ENCODE results near the gene CNTN6.

Gene CNTN6

DNA sequence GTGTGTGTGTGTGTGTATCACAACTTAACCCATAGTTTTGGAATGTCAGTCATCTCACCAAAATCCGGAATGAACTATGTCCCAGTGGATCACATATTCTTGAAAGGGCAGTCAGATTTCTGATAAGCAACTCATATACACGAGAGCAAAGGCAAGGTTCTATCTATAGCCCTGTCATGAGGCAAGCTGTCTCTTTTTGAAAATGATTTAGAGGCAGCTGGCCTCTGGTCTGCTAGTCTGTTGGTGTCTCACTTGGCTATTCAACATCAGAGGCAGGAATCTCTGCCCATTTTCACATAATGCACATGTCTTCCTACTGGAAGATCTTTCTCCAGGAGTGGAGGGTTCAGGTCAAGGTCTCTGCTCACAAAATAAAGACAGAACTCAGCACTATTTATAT lies 79.8 kb downstream of the CNTN6 start:
- DNase-seq (ENCODE audit: low spot score): peak; percentile 2

DNA sequence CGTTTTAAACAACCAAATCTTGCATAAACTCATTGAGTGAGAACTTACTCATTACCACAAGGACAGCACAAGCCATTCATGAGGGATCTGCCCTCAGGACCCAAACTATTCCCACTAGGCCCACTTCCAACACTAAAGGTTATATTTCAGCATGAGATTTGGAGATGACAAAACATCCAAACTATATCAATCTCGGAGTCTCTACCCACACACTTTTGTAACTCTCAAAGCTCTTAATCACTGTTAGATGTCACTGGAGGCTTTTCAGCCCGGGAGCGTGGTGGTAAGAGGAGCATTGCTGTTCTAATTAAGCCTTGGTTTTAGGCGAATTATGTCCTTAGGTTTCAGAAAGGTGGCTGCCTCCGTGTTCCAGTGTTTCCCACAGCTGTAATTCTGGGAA lies 86.3 kb downstream of the CNTN6 start:
- no peak for DNase-seq (ENCODE audit: low spot score)

DNA sequence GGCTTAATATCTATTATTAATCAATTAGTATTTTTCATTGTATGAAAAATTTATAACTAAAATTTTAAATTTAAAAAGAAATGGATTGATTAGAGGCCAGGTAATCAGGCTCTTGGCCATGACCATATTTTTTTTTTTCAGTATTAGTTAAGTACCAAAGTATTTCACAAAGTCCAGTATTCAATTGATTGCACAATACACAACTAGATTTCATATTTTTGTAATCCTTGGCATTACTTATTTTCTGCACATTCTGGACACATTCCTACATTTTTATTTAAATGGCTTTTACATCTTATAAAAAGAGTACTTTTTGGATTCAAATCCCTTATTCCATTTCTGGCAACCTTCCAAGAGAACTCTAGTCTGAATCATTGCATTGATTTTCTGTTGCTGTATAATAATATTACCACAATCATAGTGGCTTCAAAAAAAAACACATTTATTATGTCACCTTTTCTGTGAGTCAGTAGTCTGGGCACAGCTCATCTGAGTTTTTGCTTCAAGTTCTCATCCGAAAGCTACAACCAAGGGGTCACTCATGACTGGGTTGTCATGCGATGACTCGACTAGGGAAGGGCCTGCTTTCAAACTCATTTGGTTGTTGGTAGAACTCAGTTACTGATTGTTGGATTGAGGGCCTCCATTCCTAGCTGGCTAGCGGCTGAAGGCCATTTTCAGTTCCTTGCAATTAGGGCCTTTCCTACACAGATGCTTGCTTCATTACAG lies 90.7 kb downstream of the CNTN6 start:
- DNase-seq (ENCODE audit: low spot score): no peak

DNA sequence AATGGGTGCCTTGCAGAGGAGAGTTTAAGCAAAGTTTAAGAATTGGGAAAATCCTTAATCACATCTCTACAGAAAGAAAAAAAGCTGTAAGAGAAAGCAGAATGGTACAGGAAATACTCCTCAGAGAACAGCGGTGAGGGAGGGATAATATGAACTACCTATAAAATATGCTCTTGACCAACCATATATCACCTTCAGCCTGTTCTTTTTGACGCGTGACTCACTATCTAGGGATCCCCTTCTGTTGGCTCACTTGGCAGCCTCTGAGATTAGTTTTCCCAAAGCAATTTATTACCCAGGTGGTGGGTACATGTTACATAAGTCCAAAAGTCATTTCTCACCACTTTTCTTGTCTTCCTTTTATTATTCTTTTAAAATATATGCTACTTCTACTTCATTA lies 97.7 kb downstream of the CNTN6 start:
- DNase-seq (ENCODE audit: low spot score): no peak

DNA sequence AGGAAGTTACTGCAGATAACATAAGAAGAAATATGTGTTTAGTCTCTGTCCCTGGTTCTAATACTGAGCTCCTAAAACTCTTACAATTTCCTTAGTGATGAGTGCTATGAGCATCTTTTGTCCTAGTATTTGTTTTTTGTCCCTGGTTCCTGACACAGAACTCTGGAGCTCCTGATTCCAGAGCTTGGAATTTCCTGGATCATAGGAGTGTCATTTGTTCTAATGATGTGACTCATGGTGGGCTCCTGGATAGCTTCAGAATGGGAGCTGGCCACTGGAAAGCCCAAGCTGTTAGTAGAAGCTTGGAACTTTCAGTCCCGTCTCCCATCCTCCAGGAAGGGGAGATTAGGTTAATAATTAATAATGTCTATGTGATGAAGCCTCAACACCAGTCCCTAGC lies 98.2 kb downstream of the CNTN6 start:
- no peak for DNase-seq (ENCODE audit: low spot score)

- no peak for DNase-seq (ENCODE audit: low spot score)
Measured at GRCh38 chr3:1195947-1196346, 103.1 kb downstream of the CNTN6 start.

- DNase-seq (ENCODE audit: low spot score): no peak
Measured at GRCh38 chr3:1197051-1197450, 104.2 kb downstream of the CNTN6 start.

DNA sequence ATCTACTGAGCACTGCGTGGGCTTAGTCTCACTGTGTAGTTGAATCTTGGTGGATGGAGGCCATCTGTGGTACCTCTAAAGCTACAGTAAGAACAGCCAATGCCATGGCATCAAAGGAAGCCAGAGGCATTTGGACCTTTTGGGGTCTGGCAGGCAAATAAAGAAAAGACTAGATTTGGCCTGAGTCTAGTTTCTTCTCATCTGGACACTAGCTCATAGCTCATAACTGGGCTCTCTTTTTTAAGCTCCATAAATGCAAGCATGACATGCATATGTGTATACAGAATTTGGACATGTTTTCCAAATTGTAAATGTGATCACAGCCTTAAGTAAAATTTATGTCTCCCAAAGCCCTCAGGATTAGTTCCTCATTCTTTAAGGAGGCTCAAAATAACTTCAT lies 107.5 kb downstream of the CNTN6 start:
- no peak for DNase-seq (ENCODE audit: low spot score)

DNA sequence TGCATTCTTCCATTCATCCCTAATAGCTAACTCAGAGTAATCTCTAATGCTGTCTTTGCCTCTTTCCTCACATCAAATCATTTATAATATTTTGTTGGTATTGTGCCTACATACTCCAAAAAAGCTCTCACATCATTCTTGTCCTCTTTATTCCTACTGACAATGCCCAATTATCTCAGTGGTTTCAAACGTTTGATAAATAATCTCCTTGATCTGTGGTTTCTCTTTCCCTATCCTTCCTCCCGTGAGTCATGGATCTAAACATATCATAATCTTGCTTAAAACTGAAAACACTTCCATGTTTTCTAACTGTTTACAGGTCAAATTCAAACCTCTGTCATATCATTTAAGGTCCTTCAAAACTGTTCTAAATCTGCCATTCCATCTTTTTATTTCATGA lies 115.1 kb downstream of the CNTN6 start:
- no peak for DNase-seq (ENCODE audit: low spot score)

- DNase-seq (ENCODE audit: low spot score): no peak
Measured at GRCh38 chr3:1214933-1215332, 122.1 kb downstream of the CNTN6 start.

DNA sequence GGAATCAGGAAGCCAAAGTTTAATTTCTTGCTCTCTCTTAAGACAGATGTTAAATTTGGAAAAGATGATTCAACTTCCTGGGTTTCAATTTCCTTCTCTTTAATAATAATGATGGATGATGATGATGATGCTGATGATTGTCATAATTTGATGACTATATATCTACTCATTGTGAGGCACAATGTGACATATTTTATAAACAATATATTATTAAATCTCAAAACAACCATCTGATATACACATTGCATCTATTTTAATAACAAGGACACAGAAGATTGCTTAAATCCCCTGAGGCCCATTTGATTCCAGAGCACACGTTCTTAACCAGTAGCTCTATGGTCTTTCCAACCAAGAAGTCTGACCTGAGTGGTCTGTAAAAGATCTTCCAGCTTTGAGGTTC lies 124.0 kb downstream of the CNTN6 start:
- DNase-seq (ENCODE audit: low spot score): no peak

DNA sequence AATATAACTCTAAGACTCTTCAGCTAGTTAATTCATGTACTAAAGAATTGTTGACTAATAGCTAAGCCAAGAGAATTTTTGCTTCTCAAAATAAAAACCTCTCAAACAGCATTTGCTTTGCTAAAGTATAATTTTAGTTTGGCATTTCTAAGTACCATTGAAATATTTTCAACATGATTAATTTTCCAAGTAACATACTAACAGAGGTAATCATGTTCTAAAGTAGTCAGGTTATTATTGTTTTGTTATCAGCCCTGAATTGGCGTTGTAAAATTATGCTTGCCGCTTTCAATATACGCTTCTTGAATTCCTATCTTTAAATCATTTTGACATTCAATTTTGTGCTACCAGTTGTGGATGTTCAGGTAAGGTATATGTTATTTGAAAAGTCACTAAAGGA lies 134.3 kb downstream of the CNTN6 start:
- no peak for DNase-seq (ENCODE audit: low spot score)

- no peak for DNase-seq (ENCODE audit: low spot score)
Measured at GRCh38 chr3:1228289-1228688, 135.5 kb downstream of the CNTN6 start.

GRCh38 chr3:1230920-1231319 lies 138.1 kb downstream of the CNTN6 start:
- DNase-seq (ENCODE audit: low spot score): no peak

DNA sequence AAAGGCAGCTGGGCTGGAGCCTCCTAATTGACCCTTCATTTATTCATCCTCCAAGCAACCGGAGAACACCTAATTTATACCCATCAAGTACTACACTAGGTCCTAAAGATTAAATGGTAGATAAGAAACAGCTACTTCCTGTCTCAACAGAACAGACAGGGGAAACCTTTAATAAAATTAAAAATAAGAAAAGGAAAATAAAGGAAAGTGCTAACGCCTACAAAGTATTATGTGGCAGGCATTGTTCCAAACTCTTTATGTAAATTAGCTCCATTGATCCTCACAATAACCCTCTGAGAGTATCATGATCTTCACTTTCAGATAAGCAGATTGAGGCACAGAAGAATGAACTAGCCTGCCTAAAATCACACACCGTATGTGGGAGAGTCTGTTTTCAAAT lies 139.5 kb downstream of the CNTN6 start:
- no peak for DNase-seq (ENCODE audit: low spot score)

DNA sequence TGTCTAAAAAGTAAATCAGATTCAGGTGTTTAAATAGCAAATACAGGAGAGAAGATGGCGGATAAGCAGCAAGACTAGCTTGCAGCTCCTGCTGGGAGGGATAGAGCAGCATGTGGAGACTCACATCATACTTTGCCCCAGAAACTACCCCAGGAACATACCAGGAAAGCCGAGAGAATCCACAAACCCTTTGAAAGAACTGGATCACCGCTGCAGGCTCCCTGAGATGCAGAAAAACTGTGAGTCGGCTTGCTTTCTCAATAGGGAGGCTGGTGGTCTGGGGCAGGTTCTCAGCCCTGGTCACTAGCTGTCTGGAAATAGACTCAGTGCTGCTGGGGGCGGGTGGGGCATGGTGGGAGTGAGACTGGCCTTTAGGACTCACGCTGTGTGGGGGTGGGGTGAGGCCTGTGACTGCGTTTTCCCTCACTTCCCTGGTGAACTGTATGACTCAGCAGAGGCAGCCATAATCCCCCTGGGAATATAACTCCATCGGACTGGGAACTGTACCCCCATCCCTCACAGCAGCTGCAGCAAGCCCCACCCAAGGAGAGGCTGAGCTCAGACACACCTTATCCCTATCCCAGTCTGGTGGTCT lies 142.8 kb downstream of the CNTN6 start:
- no peak for DNase-seq (ENCODE audit: low spot score)

DNA sequence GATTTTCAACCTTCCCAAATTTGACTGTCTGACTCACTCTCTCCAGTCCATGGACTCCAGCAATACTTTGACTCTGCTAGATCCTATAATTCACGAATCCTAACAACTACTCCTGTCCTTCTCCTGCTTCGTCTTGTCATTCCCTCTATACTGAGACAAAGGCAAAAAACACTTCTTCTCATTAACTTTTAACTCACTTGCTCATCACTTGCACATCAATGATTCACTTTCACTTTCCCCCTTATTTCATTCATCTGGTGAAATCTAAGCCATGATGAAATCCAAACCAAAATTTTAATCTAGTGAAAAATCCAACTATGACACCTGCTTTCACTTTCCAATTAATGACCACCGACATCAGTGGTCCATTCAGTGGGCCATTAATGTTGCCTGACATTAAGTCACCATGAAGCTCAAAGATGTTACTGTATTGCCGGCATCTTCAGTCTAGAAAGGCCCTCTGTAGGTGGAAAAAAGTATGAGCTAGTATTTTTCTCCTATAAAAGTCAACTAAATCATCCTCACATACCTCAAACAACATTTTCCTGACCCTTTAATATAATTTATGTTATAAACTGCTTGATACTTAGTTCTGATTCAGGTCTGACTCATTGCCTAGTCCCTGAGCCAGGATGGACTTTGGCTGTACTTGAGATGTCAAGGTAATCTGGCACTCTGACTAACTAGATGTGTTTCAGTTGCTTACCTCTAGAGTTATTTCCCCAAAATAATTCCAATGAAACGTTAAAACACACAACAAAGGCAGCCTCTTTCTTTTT lies 158.6 kb downstream of the CNTN6 start:
- no peak for DNase-seq (ENCODE audit: low spot score)

GRCh38 chr3:1252061-1252430 lies 159.2 kb downstream of the CNTN6 start:
- DNase-seq (ENCODE audit: low spot score): peak; percentile 4

DNA sequence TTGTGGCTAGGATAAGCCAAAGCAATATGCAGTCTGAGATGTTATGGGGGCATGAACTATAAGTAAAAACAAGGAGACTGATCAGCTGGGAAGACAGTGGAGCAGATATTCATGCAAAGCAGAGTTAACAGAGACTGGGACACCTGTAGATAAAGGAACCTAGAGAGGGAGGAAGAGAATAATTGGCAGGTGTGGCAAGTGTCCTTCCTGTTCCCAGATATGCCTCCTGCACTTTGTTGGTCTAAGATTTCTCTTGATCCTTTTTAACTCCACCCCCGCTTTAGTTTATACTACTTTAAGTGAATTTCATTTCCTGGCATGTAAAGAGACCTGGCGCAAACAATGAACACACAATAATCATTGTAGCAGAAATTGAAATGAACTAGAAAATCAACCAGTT lies 169.4 kb downstream of the CNTN6 start:
- DNase-seq (ENCODE audit: low spot score): no peak

GRCh38 chr3:1263121-1263520 lies 170.3 kb downstream of the CNTN6 start:
- DNase-seq (ENCODE audit: low spot score): no peak

DNA sequence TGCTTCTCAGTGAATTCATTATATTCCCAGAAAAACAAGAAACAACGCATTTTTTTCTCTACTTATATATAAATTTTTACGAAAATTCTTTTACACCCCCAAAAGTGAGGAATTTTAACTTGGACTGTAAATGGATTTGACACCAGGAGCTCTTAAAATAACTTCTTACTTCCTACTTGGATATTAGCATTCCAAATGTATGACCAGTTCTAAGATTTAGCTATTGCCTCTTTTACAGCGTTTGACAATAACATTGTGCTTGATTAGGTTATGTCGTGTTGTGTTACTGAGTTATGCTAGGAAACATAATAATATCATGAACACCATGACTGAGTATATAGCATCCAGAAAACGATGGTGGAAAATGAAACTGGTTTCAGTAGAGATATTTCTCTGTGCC lies 177.0 kb downstream of the CNTN6 start:
- DNase-seq (ENCODE audit: low spot score): no peak

- DNase-seq (ENCODE audit: low spot score): no peak
Measured at GRCh38 chr3:1272546-1273265, 179.9 kb downstream of the CNTN6 start.

GRCh38 chr3:1275495-1275894 lies 182.7 kb downstream of the CNTN6 start:
- DNase-seq (ENCODE audit: low spot score): peak; percentile 20

Measured in Ammon's horn (tissue), 1 donor.